NCI-H2107 treated with DMSO at 0.1 percent for 48 hours (cell line): Measurements from ENCODE around the gene CLEC3B.
"Not testable (repeated sequence)": the region's sequence is repeated elsewhere in the genome, so short reads cannot be mapped to it uniquely, and the experiment has no call there.

Experiments
- DNase-seq: peaks from one replicate; lab custom pipeline; 2025; ENCODE audit not compliant: unreplicated experiment; lab: John Stamatoyannopoulos, UW

Gene CLEC3B

DNA sequence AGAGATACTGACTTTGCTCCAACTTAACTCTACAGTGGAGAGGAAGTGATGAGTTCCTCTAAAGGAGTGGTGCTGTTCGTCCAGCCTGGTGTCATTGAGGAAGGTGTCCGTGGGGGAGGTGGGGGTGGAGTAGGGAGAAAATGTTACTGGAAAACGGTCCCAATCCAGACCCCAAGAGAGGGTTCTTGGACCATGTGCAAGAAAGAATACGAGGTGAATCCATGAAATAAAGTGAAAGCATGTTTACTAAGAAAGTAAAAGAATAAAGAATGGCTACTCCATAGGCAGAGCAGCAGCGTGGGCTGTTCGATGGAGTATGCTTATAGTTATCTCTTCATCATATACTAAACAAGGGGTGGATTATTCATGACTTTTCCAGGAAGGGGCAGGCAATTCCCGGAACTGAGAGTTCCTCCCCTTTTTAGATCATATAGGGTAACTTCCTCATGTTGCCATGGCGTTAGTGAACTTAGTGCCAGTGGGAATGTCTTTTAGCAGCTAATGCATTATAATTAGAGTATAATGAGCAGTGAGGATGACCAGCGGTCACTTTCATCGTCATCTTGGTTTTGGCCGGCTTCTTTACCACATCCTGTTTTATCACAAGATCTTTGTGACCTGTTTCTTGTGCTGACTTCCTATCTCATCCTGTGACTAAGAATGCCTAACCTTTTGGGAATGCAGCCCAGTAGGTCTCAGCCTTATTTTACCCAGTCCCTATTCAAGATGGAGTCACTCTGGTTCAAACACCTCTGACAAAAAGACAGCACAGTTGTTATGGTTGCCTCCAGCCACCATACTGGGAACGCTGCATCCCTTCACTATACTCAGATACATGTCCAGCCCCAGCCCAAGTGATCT lies 38.6 kb downstream of the CLEC3B start:
- no peak for DNase-seq

GRCh38 chr3:45065373-45065720 lies 39.2 kb downstream of the CLEC3B start:
- no peak for DNase-seq

GRCh38 chr3:45066109-45066801 lies 40.2 kb downstream of the CLEC3B start:
- no peak for DNase-seq

- DNase-seq: no peak
Measured at GRCh38 chr3:45067486-45067885, 41.4 kb downstream of the CLEC3B start.

DNA sequence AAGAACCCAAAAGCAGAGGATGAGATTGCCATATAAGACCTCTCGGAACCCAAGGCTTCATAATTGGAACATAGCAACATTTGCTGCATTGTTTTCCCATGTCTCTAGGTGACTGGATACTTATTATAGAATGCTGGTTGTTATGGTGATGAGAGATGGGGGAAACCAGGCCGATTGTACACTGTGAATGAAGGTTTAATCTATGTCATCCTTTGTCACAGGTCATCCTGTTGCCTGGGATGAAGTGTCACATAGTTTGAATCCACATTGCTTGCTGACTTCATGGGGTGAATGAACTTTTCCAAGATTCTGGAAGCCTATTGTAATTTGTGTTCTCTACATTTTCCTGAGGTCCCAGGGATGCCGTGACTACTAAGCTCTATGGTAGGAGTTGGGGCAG lies 41.8 kb downstream of the CLEC3B start:
- no peak for DNase-seq

DNA sequence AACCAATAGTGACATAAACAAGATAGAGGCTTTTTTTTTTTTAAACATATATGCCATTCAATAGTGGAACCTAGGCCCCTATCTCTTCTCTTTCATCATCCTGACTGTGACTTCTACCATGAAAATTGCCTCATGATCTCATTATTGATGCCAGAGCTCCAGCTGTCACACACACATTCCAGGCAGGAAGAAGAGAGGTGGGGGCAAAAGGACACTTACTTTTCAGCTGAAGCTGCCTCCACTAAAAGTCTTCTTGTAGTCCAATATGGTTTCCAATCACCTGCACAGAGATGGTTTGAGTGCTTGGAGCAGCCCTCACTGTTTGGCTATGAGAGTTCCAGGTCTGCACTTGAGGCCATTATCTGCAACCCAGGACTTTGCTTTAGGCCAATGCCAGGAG lies 45.0 kb downstream of the CLEC3B start:
- DNase-seq: no peak

DNA sequence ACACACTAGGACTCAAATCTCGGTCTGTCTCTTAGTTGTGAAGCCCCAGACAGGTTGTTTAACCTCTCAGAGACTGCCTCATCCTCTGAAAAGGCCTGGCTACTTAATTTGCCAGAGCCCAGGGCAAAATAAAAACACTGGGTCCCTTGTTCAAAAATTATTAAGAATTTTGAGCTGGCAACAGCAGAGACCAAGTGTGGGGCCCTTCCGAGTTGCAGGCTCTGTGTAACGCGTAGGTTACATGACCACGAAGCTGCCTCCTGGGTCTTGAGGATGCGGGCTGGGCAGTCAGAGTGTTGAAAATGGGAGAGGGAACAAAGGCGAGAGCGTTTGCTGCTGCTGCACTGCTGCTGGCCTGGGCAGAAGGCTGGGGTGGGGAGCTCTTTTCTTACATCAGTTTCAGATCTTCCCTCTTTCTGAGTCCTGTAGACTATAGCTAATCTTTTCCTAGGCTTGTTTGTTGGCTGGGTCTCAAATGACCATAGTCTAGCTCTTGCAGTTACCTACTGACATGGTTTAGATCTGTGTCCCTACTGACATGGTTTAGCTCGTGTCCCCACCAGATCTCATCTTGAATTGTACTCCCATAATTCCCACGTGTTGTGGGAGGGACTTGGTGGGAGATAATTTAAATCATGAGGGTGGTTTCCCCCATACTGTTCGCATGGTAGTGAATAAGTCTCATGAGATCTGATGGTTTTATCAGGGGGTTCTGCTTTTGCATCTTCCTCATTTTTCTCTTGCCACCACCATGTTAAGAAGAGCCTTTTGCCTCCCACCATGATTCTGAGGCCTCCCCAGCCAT lies 49.9 kb downstream of the CLEC3B start:
- no peak for DNase-seq

DNA sequence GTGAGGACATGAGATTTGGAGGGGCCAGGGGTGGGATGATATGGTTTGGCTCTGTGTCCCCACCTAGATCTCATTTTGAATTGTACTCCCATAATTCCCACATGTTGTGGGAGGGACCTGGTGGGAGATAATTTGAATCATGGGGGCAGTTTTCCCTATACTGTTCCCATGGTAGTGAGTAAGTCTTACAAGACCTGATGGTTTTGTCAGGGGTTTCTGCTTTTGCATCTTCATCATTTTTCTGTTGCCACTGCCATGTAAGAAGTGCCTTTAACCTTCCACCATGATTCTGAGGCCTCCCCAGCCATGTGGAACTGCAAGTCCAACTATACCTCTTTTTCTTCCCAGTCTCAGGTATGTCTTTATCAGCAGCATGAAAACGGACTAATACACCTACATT lies 52.2 kb downstream of the CLEC3B start:
- DNase-seq: not testable (repeated sequence)

DNA sequence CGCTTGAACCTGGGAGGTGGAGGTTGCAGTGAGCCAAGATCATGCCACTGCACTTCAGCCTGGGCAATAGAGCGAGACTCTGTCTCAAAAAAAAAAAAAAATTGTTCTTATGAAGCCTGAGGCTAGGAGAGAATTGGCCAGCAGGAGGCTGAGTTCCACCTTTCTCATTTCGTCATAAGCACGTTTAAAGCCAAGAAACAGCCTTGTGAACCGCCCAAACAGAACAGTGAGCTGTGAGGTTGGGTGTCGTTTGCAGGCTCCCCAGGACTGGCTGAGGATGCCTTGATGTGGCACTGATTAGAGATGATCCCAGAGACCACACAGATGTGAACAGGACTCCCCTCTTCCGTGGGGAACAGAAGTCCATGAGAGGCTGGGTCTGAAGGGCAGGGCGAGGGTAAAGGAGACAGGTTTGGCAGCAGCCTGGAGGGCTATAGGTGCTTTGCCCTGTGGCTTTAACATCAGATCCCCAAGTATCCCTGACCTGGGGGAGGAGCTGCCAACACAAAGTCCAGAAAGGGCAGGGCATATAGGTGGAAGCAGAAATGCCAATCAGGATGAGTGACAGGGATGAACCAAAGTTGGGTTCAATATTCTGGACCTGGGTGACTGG lies 52.9 kb downstream of the CLEC3B start:
- DNase-seq: no peak

DNA sequence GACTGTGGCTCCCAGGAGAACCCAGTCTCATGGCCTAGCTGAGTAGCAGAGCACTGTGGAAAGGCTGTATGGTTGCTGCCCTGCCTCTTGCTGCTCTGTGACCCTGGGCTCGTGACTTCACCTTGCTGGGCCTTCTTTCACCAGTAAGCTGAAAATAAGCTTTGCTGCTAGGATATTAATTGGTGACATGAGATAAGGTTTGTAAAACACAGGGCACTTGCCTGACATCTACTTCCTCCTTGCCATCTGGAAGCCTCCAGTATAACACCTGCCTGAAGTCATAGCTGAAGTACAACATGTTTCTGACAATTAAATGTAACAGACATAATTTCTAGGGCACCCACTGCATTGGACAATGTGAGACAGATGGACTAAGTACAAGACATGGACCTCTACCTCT lies 53.6 kb downstream of the CLEC3B start:
- DNase-seq: no peak

GRCh38 chr3:45080824-45081223 lies 54.7 kb downstream of the CLEC3B start:
- DNase-seq: no peak

DNA sequence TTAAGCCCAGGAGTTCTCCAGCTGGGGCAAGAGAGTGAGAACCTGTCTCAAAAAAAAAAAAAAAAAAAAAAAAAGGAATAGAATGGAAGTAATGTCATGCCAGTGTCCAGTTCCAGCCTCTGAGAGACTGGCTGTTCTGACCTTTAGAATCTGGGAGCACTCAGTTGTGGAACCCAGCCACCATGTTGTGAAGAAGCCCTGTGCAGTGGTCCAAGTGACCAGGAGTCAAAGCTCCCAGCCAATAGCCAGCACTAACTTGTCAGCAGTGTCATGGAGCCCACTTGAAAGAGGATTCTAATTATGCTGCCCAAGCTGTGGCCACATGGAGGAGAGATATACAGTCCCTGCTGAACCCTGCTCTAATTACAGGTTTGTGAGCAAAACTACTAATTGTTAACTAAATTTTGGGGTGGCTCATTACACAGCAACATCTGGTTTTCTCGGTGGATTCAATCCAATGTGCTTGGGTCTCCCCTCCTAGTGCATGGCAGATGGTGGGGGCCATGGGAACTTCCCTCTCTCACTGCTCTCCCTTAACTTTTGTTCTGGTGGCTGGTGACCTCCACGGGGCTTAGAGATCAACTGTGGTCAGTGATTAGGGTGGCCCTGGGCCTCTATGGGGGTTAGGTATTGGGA lies 55.5 kb downstream of the CLEC3B start:
- no peak for DNase-seq

GRCh38 chr3:45082142-45082538 lies 56.0 kb downstream of the CLEC3B start:
- no peak for DNase-seq

DNA sequence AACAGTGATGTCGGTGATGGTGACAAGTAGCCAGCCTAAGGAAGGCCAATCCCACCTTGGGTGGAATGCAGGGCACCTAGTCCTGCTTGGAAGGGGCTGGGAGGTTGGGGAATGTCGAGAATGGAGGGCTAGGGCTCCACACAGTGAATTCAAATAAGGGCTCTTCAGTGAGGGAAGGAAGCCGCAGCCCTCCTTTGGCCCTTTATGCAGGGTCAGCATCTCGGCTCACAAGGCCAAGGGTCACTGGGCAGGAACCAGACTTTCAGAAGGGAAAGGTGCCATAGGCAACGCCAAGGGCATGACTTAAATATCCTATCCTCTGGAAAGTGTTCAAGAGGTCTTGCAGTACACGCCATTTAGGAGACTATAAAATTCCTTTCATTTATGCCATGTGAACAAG lies 56.9 kb downstream of the CLEC3B start:
- no peak for DNase-seq

GRCh38 chr3:45084361-45084760 lies 58.3 kb downstream of the CLEC3B start:
- no peak for DNase-seq

GRCh38 chr3:45084820-45085816 lies 59.0 kb downstream of the CLEC3B start:
- DNase-seq: no peak
